ENCODE measurements around the gene NUDT3. TPM values are rescaled to one million over a fixed set of nuclear protein-coding genes. Genes with fewer than 3 reads are reported as not detected.

The NUDT3 gene
- total and polyA plus RNA-seq, 4 donors: 3.2 to 20.2 (median 9.5) TPM

DNA sequence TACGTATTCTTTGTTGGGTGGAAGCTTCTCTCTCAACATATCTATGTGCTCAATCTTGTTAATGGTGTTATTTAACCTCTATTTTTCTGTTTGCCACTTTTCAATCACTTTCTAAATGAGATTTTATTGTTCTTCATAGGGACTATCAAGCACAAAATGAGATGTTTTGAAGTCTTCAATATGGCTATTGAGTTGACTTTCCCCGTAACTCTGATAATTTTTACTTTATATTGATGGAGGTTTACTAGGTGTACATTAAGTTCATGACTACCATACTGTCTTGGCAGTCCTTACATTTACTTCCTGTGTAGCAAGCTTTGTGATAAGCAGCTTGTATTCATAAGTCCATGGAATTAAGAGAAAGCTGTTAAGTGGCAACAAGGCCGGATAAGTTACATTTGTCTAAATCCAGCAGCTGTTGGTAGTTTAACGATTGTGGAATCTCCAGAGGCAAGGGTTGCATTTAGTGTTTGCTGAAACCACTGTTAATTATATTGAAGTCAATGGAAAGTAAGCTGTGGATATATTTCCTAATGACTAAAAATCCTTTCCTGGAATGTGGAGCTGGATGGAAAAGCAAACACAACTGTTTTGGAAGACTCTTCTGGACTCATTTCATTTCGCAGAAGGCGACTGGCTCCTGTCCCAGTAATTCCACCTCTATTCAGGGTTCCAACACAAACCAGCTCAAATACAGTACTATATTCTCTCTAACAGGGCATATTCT is 86.3 kb downstream of the NUDT3 start:
- H3K27ac ChIP-seq (ENCODE audit: low read depth in 1 of 2, low read length in 2 of 2): peak overlapping the region; percentile 33 to 74
- WGBS: 41% methylated on average over 6 of the region's 6 CpGs
- TF ChIP-seq TAF1 (conservative IDR thresholded peaks at IDR 0.05) (no peak), GABPA (IDR thresholded peaks at IDR 0.05 in 1 of 2, conservative IDR thresholded peaks at IDR 0.05 in 1 of 2) (peak; percentile 15 to 59), RAD21 (IDR thresholded peaks at IDR 0.05) (peak; percentile 61 to 65), HNF4G (IDR thresholded peaks at IDR 0.05) (peak; percentile 48), EGR1 (IDR thresholded peaks at IDR 0.05; ENCODE audit: low read depth in 2 of 2) (peak; percentile 80 to 98), SP1 (IDR thresholded peaks at IDR 0.05) (peak; percentile 93), HNF4A (conservative IDR thresholded peaks at IDR 0.05) (peak; percentile 85 to 86), RXRA (IDR thresholded peaks at IDR 0.05) (peak; percentile 84 to 90), FOXA1 (IDR thresholded peaks at IDR 0.05) (peak; percentile 61), JUND (IDR thresholded peaks at IDR 0.05) (peak; percentile 84 to 90), FOXA2 (IDR thresholded peaks at IDR 0.05) (peak; percentile 88), NR2F2 (IDR thresholded peaks at IDR 0.05) (peak; percentile 65), YY1 (IDR thresholded peaks at IDR 0.05) (peak; percentile 81)
- TF ChIP-seq, protein P1, sequence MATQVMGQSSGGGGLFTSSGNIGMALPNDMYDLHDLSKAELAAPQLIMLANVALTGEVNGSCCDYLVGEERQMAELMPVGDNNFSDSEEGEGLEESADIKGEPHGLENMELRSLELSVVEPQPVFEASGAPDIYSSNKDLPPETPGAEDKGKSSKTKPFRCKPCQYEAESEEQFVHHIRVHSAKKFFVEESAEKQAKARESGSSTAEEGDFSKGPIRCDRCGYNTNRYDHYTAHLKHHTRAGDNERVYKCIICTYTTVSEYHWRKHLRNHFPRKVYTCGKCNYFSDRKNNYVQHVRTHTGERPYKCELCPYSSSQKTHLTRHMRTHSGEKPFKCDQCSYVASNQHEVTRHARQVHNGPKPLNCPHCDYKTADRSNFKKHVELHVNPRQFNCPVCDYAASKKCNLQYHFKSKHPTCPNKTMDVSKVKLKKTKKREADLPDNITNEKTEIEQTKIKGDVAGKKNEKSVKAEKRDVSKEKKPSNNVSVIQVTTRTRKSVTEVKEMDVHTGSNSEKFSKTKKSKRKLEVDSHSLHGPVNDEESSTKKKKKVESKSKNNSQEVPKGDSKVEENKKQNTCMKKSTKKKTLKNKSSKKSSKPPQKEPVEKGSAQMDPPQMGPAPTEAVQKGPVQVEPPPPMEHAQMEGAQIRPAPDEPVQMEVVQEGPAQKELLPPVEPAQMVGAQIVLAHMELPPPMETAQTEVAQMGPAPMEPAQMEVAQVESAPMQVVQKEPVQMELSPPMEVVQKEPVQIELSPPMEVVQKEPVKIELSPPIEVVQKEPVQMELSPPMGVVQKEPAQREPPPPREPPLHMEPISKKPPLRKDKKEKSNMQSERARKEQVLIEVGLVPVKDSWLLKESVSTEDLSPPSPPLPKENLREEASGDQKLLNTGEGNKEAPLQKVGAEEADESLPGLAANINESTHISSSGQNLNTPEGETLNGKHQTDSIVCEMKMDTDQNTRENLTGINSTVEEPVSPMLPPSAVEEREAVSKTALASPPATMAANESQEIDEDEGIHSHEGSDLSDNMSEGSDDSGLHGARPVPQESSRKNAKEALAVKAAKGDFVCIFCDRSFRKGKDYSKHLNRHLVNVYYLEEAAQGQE (IDR thresholded peaks at IDR 0.05): peak; percentile 88
- TF ChIP-seq, protein P2, sequence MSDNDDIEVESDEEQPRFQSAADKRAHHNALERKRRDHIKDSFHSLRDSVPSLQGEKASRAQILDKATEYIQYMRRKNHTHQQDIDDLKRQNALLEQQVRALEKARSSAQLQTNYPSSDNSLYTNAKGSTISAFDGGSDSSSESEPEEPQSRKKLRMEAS (IDR thresholded peaks at IDR 0.05): peak; percentile 88
- TF ChIP-seq, protein P3, sequence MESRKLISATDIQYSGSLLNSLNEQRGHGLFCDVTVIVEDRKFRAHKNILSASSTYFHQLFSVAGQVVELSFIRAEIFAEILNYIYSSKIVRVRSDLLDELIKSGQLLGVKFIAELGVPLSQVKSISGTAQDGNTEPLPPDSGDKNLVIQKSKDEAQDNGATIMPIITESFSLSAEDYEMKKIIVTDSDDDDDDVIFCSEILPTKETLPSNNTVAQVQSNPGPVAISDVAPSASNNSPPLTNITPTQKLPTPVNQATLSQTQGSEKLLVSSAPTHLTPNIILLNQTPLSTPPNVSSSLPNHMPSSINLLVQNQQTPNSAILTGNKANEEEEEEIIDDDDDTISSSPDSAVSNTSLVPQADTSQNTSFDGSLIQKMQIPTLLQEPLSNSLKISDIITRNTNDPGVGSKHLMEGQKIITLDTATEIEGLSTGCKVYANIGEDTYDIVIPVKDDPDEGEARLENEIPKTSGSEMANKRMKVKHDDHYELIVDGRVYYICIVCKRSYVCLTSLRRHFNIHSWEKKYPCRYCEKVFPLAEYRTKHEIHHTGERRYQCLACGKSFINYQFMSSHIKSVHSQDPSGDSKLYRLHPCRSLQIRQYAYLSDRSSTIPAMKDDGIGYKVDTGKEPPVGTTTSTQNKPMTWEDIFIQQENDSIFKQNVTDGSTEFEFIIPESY (IDR thresholded peaks at IDR 0.05): peak; percentile 91
- TF ChIP-seq, protein P4, sequence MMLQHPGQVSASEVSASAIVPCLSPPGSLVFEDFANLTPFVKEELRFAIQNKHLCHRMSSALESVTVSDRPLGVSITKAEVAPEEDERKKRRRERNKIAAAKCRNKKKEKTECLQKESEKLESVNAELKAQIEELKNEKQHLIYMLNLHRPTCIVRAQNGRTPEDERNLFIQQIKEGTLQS (IDR thresholded peaks at IDR 0.05): peak; percentile 68
- TF ChIP-seq, protein P5, sequence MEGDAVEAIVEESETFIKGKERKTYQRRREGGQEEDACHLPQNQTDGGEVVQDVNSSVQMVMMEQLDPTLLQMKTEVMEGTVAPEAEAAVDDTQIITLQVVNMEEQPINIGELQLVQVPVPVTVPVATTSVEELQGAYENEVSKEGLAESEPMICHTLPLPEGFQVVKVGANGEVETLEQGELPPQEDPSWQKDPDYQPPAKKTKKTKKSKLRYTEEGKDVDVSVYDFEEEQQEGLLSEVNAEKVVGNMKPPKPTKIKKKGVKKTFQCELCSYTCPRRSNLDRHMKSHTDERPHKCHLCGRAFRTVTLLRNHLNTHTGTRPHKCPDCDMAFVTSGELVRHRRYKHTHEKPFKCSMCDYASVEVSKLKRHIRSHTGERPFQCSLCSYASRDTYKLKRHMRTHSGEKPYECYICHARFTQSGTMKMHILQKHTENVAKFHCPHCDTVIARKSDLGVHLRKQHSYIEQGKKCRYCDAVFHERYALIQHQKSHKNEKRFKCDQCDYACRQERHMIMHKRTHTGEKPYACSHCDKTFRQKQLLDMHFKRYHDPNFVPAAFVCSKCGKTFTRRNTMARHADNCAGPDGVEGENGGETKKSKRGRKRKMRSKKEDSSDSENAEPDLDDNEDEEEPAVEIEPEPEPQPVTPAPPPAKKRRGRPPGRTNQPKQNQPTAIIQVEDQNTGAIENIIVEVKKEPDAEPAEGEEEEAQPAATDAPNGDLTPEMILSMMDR (IDR thresholded peaks at IDR 0.05; ENCODE audit: low read depth, low read length, missing input control): no peak

More for the DNA sequence above, 86.3 kb downstream of the NUDT3 start:
- H3K9ac ChIP-seq (ENCODE audit: low read depth in 1 of 2, low read length in 2 of 2): no peak overlapping the region
- DNase-seq (ENCODE audit: low spot score): no peak
- H3K4me1 ChIP-seq (ENCODE audit: control insufficient read depth in 4 of 4, insufficient read depth in 4 of 4, low read length in 3 of 4): peaks cover 14 to 38% (median 22%) of the 10 kb centered on the region in 4 donors
- H3K4me3 ChIP-seq (ENCODE audit: low read depth in 1 of 3, low read length in 3 of 3): no peak overlapping the region
- no peaks in the 10 kb centered on the region for H3K9me3 ChIP-seq (ENCODE audit: control insufficient read depth in 4 of 4, low read length in 3 of 4)
- H3K36me3 ChIP-seq (ENCODE audit: control insufficient read depth in 4 of 4, insufficient read depth in 3 of 4, low read depth in 1 of 4, low read length in 3 of 4): no peaks in the 10 kb centered on the region
- no peaks in the 10 kb centered on the region for H3K27me3 ChIP-seq (ENCODE audit: control insufficient read depth in 4 of 4, insufficient read depth in 4 of 4, low read length in 3 of 4)
